SK-N-SH (cell line): ENCODE results near the gene CACNA1D.

Experiments used
- CTCF ChIP-seq: fragments of 200-600 bp; sonication (generic); IDR thresholded peaks from 2 replicates; pipeline ENCODE4 v1.6.1; 2017; ENCODE audit warnings: antibody characterized with exemption, mild to moderate bottlenecking, moderate library complexity
- EP300 ChIP-seq, 2 experiments: IDR thresholded peaks; 2 replicates each; pipeline versions ENCODE4 v1.4.0 to v1.6.1; 2012; ENCODE audit warnings: borderline replicate concordance in 1 of 2, low read depth in 1 of 2, low read length in 1 of 2
- EZH2phosphoT487 ChIP-seq: fragments of 200-600 bp; sonication (generic); IDR thresholded peaks from 2 replicates; pipeline ENCODE4 v1.6.1; 2017; ENCODE audit warnings: low read depth, mixed run types, mild to moderate bottlenecking, antibody characterized with exemption, moderate library complexity, borderline replicate concordance
- TAF1 ChIP-seq: IDR thresholded peaks from 2 replicates; pipeline ENCODE4 v1.6.1; 2012; ENCODE audit warnings: low read depth, mild to moderate bottlenecking, low read length, moderate library complexity, borderline replicate concordance

GRCh38 chr3:53675022-53675697 lies 180.7 kb downstream of the CACNA1D start:
- no peak for TF ChIP-seq CTCF
- TF ChIP-seq EP300 (IDR thresholded peaks at IDR 0.05; ENCODE audit: borderline replicate concordance in 1 of 2, low read depth in 1 of 2, low read length in 1 of 2), result no peak
- TF ChIP-seq TAF1, result no peak
- no peak for TF ChIP-seq EZH2phosphoT487
